ENCODE measurements around the gene ALK. TPM values are rescaled to one million over a fixed set of nuclear protein-coding genes. Genes with fewer than 3 reads are reported as not detected.

Gene ALK
- total and polyA plus RNA-seq, 10 of the 15 experiments (the other 5 are each of a cell fraction or from before 2014, with no cell fraction given) = 0.11 TPM; not detected in 9

DNA sequence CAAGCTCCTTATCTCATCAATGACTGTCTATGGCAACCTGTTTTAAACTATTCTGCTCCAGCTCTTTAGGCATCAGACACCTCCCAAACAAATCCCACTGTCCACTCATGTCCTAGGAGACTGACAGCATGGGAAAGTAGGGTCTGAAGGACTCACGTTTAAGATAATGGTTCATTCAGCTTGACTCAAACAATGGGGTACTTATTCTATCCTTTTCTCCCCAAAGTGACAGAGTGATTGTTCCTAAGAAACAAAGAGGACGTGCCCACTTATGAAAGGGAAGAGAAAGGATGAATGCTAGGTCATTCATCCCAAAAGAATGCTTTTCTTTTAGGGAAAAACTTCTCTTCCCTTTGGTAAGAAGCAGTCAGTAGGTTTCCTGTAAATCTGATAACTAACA lies 41.9 kb downstream of the ALK start:
- ChIA-PET POLR2A (no interaction called here), CTCF (no interaction called here), SMC1A (ENCODE audit: uncharacterized antibody, unreplicated experiment) (no interaction called here), RAD21 (ENCODE audit: unreplicated experiment) (no interaction called here)
- in situ Hi-C loops (cut with MboI) = no loop called here
- Histone ChIP-seq H3K27me3 (replicated peaks in 1 of 2; ENCODE audit: control insufficient read depth in 2 of 2, insufficient read depth in 2 of 2, low read length in 1 of 2) (0 out of 4 replicates have a peak, but pooled peaks cover 0 to 2% of the 10 kb centered on the region in 2 experiments), H3K79me2 (ENCODE audit: control insufficient read depth, insufficient read depth, low read length) (no peaks in the 10 kb centered on the region), H3K36me3 (ENCODE audit: control insufficient read depth in 2 of 2, insufficient read depth in 2 of 2, low read length in 1 of 2) (no peaks in the 10 kb centered on the region), H3K27ac (ENCODE audit: control insufficient read depth, insufficient read depth) (no peak overlapping the region), H3K9ac (ENCODE audit: control insufficient read depth, insufficient read depth, low read length) (no peak overlapping the region), H4K20me1 (ENCODE audit: control insufficient read depth, insufficient read depth) (no peaks in the 10 kb centered on the region), H3K9me3 (replicated peaks; ENCODE audit: control insufficient read depth, insufficient read depth, low read length) (no peaks in the 10 kb centered on the region), H3K4me2 (ENCODE audit: control insufficient read depth, insufficient read depth) (no peak overlapping the region), H3K4me1 (ENCODE audit: control insufficient read depth, insufficient read depth, low read length) (no peaks in the 10 kb centered on the region), H3K4me3 (no peak overlapping the region), H2AFZ (ENCODE audit: control insufficient read depth, low read depth, low read length) (no peak overlapping the region)
- DNase-seq (ENCODE audit: low read depth, low spot score) = no peak
- TF ChIP-seq SP1 (IDR thresholded peaks at IDR 0.05; ENCODE audit: low read depth, low read length) (no peak), JUND (IDR thresholded peaks at IDR 0.05; ENCODE audit: low read depth, low read length) (no peak), SIX5 (IDR thresholded peaks at IDR 0.05; ENCODE audit: low read depth, low read length, severe bottlenecking) (no peak), YBX1 (IDR thresholded peaks at IDR 0.05) (no peak), PML (IDR thresholded peaks at IDR 0.05; ENCODE audit: low read length) (no peak), STAT3 (IDR thresholded peaks at IDR 0.05; ENCODE audit: low read depth, low read length) (no peak)
- FAIRE-seq = no peak
- no peak for ATAC-seq
- intact Hi-C loops (cut with micrococcal nuclease; ENCODE audit: unreplicated experiment) = no loop called here
- BruUV-seq (replicated peaks) = no TSS peak
- 0% methylated on average over 2 of the region's 2 CpGs for WGBS (ENCODE audit: insufficient coverage, insufficient replicate concordance, low lambda C conversion rate, missing lambda C conversion rate)

GRCh38 chr2:29878898-29879297 lies 42.5 kb downstream of the ALK start:
- SMC1A ChIA-PET (ENCODE audit: uncharacterized antibody, unreplicated experiment) = no interaction called here
- no peak for FAIRE-seq
- DNase-seq (ENCODE audit: low read depth, low spot score) = no peak
- intact Hi-C loops (cut with micrococcal nuclease; ENCODE audit: unreplicated experiment) = no loop called here
- Histone ChIP-seq H2AFZ (ENCODE audit: control insufficient read depth, low read depth, low read length) (no peak overlapping the region), H4K20me1 (ENCODE audit: control insufficient read depth, insufficient read depth) (no peaks in the 10 kb centered on the region), H3K27ac (ENCODE audit: control insufficient read depth, insufficient read depth) (no peak overlapping the region), H3K4me2 (ENCODE audit: control insufficient read depth, insufficient read depth) (no peak overlapping the region), H3K4me3 (no peak overlapping the region), H3K36me3 (ENCODE audit: control insufficient read depth in 2 of 2, insufficient read depth in 2 of 2, low read length in 1 of 2) (no peaks in the 10 kb centered on the region), H3K4me1 (ENCODE audit: control insufficient read depth, insufficient read depth, low read length) (no peaks in the 10 kb centered on the region), H3K9ac (ENCODE audit: control insufficient read depth, insufficient read depth, low read length) (no peak overlapping the region), H3K79me2 (ENCODE audit: control insufficient read depth, insufficient read depth, low read length) (no peaks in the 10 kb centered on the region), H3K9me3 (replicated peaks; ENCODE audit: control insufficient read depth, insufficient read depth, low read length) (no peaks in the 10 kb centered on the region), H3K27me3 (replicated peaks in 1 of 2; ENCODE audit: control insufficient read depth in 2 of 2, insufficient read depth in 2 of 2, low read length in 1 of 2) (peaks cover 0 to 2% of the 10 kb centered on the region in 2 experiments; a peak in 1 of 4 replicates)
- in situ Hi-C loops (cut with MboI) = no loop called here
- 0% methylated on average over 3 of the region's 3 CpGs for WGBS (ENCODE audit: insufficient coverage, insufficient replicate concordance, low lambda C conversion rate, missing lambda C conversion rate)
- BruUV-seq (replicated peaks) = no TSS peak
- no peak for ATAC-seq
- RAD21 ChIA-PET (ENCODE audit: unreplicated experiment) = no interaction called here
- CTCF ChIA-PET = no interaction called here
- TF ChIP-seq ZBTB33 (IDR thresholded peaks at IDR 0.05) = no peak
- TF ChIP-seq RAD21 (IDR thresholded peaks at IDR 0.05; ENCODE audit: insufficient read depth, low read depth, low read length) = no peak
- no peak for TF ChIP-seq NR2C1 (IDR thresholded peaks at IDR 0.05)
- no peak for TF ChIP-seq MEF2A (IDR thresholded peaks at IDR 0.05; ENCODE audit: insufficient read depth, low read depth, low read length)
- TF ChIP-seq TAF1 (IDR thresholded peaks at IDR 0.05; ENCODE audit: borderline replicate concordance, low read depth, low read length) = no peak
- POLR2A ChIA-PET = no interaction called here

All from GM12878 (cell line).